Esophagus squamous epithelium (tissue), 4 donors: ENCODE measurements around the gene KANSL3.

ENCODE experiments used
- POLR2A ChIP-seq, 4 donors: fragments of 450-650 bp; IDR thresholded peaks; one replicate each; pipeline ENCODE4 v1.6.1; 2017; ENCODE audit warnings: antibody characterized with exemption in 4 of 4, mild to moderate bottlenecking in 4 of 4, moderate library complexity in 3 of 4
- TF ChIP-seq, protein P1 (sequence below), 6 experiments: fragments of 450-650 bp in 4 of 6; fragments of 200-600 bp in 2 of 6; sonication (generic) in 2 of 6; IDR thresholded peaks; one replicate each; pipeline ENCODE4 v1.5.1; 2016 to 2019; ENCODE audit warnings: antibody characterized with exemption in 6 of 6, mild to moderate bottlenecking in 4 of 6, moderate library complexity in 4 of 6

- TF ChIP-seq, protein P1, sequence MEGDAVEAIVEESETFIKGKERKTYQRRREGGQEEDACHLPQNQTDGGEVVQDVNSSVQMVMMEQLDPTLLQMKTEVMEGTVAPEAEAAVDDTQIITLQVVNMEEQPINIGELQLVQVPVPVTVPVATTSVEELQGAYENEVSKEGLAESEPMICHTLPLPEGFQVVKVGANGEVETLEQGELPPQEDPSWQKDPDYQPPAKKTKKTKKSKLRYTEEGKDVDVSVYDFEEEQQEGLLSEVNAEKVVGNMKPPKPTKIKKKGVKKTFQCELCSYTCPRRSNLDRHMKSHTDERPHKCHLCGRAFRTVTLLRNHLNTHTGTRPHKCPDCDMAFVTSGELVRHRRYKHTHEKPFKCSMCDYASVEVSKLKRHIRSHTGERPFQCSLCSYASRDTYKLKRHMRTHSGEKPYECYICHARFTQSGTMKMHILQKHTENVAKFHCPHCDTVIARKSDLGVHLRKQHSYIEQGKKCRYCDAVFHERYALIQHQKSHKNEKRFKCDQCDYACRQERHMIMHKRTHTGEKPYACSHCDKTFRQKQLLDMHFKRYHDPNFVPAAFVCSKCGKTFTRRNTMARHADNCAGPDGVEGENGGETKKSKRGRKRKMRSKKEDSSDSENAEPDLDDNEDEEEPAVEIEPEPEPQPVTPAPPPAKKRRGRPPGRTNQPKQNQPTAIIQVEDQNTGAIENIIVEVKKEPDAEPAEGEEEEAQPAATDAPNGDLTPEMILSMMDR (IDR thresholded peaks at IDR 0.05) = no peak
- no peak for TF ChIP-seq POLR2A (IDR thresholded peaks at IDR 0.05)
These were observed 45.2 kb upstream of the KANSL3 start for GRCh38 chr2:96683307-96683706.
